MM.1S (cell line): ENCODE data around the gene PRAMEF14.
"Not testable (repeated sequence)": the region's sequence is repeated elsewhere in the genome, so short reads cannot be mapped to it uniquely, and the experiment has no call there.

ENCODE experiments used
- CTCF ChIP-seq: fragments of 300-600 bp; sonication (generic); IDR thresholded peaks from 2 replicates; pipeline ENCODE4 v1.5.1; 2016; ENCODE audit warnings: antibody characterized with exemption, low read length, mixed read lengths
- EZH2 ChIP-seq: fragments of 300-600 bp; sonication (generic); optimal IDR thresholded peaks from 2 replicates; pipeline ENCODE3; 2017; ENCODE audit warnings: low read depth, mild to moderate bottlenecking, antibody characterized with exemption, low read length, mixed read lengths
- EZH2phosphoT487 ChIP-seq: fragments of 300-600 bp; sonication (generic); IDR thresholded peaks from 2 replicates; pipeline ENCODE4 v1.6.1; 2018; ENCODE audit warnings: antibody characterized with exemption, low read length

GRCh38 chr1:13380380-13380779 is 33.4 kb upstream of the PRAMEF14 start:
- TF ChIP-seq CTCF, EZH2, EZH2phosphoT487: not testable (repeated sequence)
